Common myeloid progenitor, CD34-positive (primary cell): ENCODE measurements around the gene ARL5A. TPM values are rescaled to one million over a fixed set of nuclear protein-coding genes. Genes with fewer than 3 reads are reported as not detected.
A peak's percentile ranks its signal among the peaks of the same experiment; 100 is the strongest.
"Not testable (repeated sequence)": the region's sequence is repeated elsewhere in the genome, so short reads cannot be mapped to it uniquely, and the experiment has no call there.

ENCODE experiments used
- CTCF ChIA-PET: fragments of 350-600 bp; sonication (Branson Sonifier 250); formaldehyde crosslinking; loops from one replicate; lab custom pipeline; 2021; ENCODE audit warnings: antibody characterized with exemption; lab: Charles Lee
- POLR2A ChIA-PET: fragments of 350-600 bp; sonication (Branson Sonifier 250); formaldehyde crosslinking; loops from one replicate; lab custom pipeline; 2021; ENCODE audit warnings: antibody characterized with exemption; lab: Charles Lee
- DNase-seq, 3 donors: peaks; one replicate each; pipeline versions ENCODE4 v3.0.0 to v3.0.0-alpha.2; 2013
- H3K27ac ChIP-seq, 2 experiments: 1 replicate in 1 of 2; 2 replicates in 1 of 2; pipeline ENCODE4 v1.7.0; 2013; ENCODE audit warnings: inconsistent platforms in 2 of 2, low read length in 2 of 2, mild to moderate bottlenecking in 2 of 2, low read depth in 1 of 2, moderate library complexity in 1 of 2; ENCODE audit not compliant: severe bottlenecking in 2 of 2, insufficient read depth in 1 of 2, poor library complexity in 1 of 2
- H3K27me3 ChIP-seq, 5 experiments: replicated peaks in 2 of 5; 1 replicate in 3 of 5; 2 replicates in 2 of 5; pipeline versions ENCODE4 v1.6.1 to v1.7.0; 2013; ENCODE audit warnings: low read length in 4 of 5, mild to moderate bottlenecking in 2 of 5, moderate library complexity in 2 of 5, inconsistent platforms in 1 of 5; ENCODE audit not compliant: insufficient read depth in 5 of 5, control insufficient read depth in 4 of 5
- H3K36me3 ChIP-seq, 4 experiments: 1 replicate in 2 of 4; 2 replicates in 2 of 4; pipeline versions ENCODE4 v1.6.1 to v1.7.0; 2013; ENCODE audit warnings: low read length in 3 of 4, control low read depth in 1 of 4, mild to moderate bottlenecking in 1 of 4; ENCODE audit not compliant: control insufficient read depth in 4 of 4, insufficient read depth in 4 of 4
- H3K4me1 ChIP-seq, 4 experiments: 1 replicate in 3 of 4; 2 replicates in 1 of 4; pipeline versions ENCODE4 v1.6.1 to v1.7.1; 2013; ENCODE audit warnings: low read length in 3 of 4, mild to moderate bottlenecking in 3 of 4, control low read depth in 1 of 4, inconsistent platforms in 1 of 4, moderate library complexity in 1 of 4; ENCODE audit not compliant: control insufficient read depth in 4 of 4, insufficient read depth in 4 of 4; ENCODE audit errors: control extremely low read depth in 1 of 4
- H3K4me3 ChIP-seq, 7 experiments: 1 replicate in 4 of 7; 2 replicates in 3 of 7; pipeline versions ENCODE4 v1.5.1 to v1.7.0; 2013; ENCODE audit warnings: mild to moderate bottlenecking in 7 of 7, low read length in 6 of 7, moderate library complexity in 6 of 7, inconsistent platforms in 2 of 7, low read depth in 2 of 7, control low read depth in 1 of 7; ENCODE audit not compliant: insufficient read depth in 4 of 7, control insufficient read depth in 1 of 7; ENCODE audit errors: extremely low read depth in 1 of 7
- H3K9me3 ChIP-seq, 5 experiments: 1 replicate in 4 of 5; 2 replicates in 1 of 5; pipeline versions ENCODE4 v1.6.1 to v1.7.1; 2013; ENCODE audit warnings: low read length in 4 of 5, mild to moderate bottlenecking in 2 of 5, inconsistent platforms in 1 of 5, low read depth in 1 of 5, moderate library complexity in 1 of 5; ENCODE audit not compliant: control insufficient read depth in 4 of 5, insufficient read depth in 2 of 5; ENCODE audit errors: control extremely low read depth in 1 of 5
- WGBS: methylation state at CpG from one replicate; pipeline ENCODE4 v1.1.5; 2013; ENCODE audit not compliant: insufficient coverage; 5-methylcytosine and 5-hydroxymethylcytosine counted together
- polyA plus RNA-seq: library from polyadenylated mRNA; unstranded; fragments of 120-200 nt; gene quantifications from one replicate; pipeline ENCODE4 v1.2.1, GENCODE V29; 2013

The ARL5A gene
- polyA plus RNA-seq: 25.9 TPM

DNA sequence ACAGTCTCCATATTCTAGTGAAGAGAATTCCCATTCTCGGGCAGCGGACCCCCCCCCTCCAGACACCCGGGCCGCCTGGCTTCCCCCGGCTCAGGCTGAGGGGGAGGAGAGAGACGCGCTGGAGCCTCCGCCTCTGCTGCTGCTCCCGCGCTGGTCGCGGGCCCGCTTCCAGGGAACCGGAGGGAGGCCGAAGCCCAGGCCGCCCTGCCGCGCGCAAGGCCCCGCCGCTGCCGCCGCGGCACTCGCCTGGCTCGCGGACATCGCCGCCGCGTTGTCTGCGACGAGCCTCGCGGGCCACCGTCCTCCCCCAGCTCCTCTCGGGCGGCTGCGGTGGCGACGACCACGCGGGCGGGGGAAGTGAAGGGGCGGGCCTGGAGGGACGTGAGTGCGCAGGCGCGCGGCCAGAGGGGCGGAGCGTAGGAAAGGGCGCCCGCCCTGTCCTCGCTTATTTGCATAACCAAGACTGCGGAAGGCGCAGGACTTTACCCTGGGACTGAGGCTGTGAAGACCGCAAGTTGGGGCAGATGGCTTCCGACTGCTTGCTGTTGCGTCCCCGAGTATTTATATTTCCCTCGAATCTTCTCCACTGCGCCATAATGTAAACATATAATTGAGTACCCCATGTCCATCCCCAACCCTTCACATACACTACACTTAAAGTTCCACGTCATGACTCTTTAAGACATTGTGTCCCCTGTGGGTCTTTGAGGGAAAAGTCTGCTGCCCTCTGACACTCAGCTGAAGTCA lies at the start of gene ARL5A:
TSS of gene ARL5A (minus strand) at position 279 of the 747 bp plus-strand sequence. CDS start at position 34, 245 bp downstream.
- ChIA-PET CTCF (interaction anchor here (0.9 to 4.6 kb wide), 6 partner anchors 9 to 124 kb away, joined by 3 to 15 read pairs (median 4); no protein-coding TSS in a partner anchor), POLR2A (interaction anchor here (1.1 kb wide), 1 partner anchor 9 kb away, joined by 3 read pairs; no protein-coding TSS in a partner anchor)
- Histone ChIP-seq H3K27me3 (no peaks in the 10 kb centered on the region), H3K4me3 (peak within 1 kb of the TSS; percentile 81 to 99 (median 91)), H3K27ac (peak within 1 kb of the TSS; percentile 67 to 88), H3K9me3 (no peaks in the 10 kb centered on the region), H3K4me1 (peaks cover 5 to 24% (median 15%) of the 10 kb centered on the region in 4 experiments), H3K36me3 (peaks cover 0 to 6% (median under 1%) of the 10 kb centered on the region in 4 experiments)
- WGBS: 0% methylated on average over 44 of the region's 64 CpGs
- peak; percentile 97 to 99 (median 98) for DNase-seq

DNA sequence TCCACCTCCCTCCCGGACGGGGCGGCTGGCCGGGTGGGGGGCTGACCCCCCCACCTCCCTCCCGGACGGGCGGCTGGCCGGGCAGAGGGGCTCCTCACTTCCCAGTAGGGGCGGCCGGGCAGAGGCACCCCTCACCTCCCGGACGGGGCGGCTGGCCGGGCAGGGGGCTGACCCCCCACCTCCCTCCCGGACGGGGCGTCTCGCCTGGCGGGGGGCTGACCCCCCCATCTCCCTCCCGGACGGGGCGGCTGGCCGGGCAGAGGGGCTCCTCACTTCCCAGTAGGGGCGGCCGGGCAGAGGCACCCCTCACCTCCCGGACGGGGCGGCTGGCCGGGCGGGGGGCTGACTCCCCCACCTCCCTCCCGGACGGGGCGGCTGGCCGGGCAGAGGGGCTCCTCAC lies 47.4 kb upstream of the ARL5A start:
- DNase-seq, H3K4me3 ChIP-seq, H3K27ac ChIP-seq, H3K9me3 ChIP-seq, POLR2A ChIA-PET, H3K27me3 ChIP-seq, H3K36me3 ChIP-seq, CTCF ChIA-PET: not testable (repeated sequence)
- H3K4me1 ChIP-seq: peaks cover 0 to 13% (median 5%) of the 10 kb centered on the region in 4 experiments
- 50% methylated on average over 2 of the region's 34 CpGs for WGBS

DNA sequence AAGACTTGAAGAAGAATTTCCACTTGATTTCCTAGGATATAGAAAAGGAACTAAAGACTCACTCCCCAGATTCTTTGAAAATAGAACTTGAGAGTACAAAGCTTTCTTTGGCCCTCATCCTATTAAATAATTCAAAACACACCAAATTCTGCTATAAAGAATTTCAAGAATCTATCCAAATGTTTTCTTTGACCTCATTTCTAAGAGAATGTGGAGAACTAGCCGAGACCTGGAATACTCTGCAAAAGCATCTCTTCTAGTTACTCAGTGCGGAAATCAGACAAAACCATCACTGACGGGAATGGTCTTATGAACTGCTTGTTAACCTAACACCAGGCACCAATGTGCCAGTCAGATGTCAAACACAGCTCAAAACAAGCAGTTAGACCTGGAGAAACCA lies 44.2 kb upstream of the ARL5A start:
- CTCF ChIA-PET: no interaction called here
- WGBS: 100% methylated on average over 2 of the region's 3 CpGs
- POLR2A ChIA-PET: no interaction called here

GRCh38 chr2:151869291-151869690 lies 41.1 kb upstream of the ARL5A start:
- H3K9me3 ChIP-seq: no peaks in the 10 kb centered on the region
- CTCF ChIA-PET: no interaction called here
- H3K4me3 ChIP-seq: no peak overlapping the region
- no peaks in the 10 kb centered on the region for H3K4me1 ChIP-seq
- no peaks in the 10 kb centered on the region for H3K27me3 ChIP-seq
- WGBS: 100% methylated on average over 3 of the region's 5 CpGs
- DNase-seq: no peak
- POLR2A ChIA-PET: no interaction called here
- no peak overlapping the region for H3K27ac ChIP-seq
- no peaks in the 10 kb centered on the region for H3K36me3 ChIP-seq

More for the DNA sequence above, 44.2 kb upstream of the ARL5A start:
- H3K27me3 ChIP-seq: no peaks in the 10 kb centered on the region
- DNase-seq: no peak
- no peaks in the 10 kb centered on the region for H3K36me3 ChIP-seq
- no peaks in the 10 kb centered on the region for H3K4me1 ChIP-seq
- no peaks in the 10 kb centered on the region for H3K9me3 ChIP-seq
- no peak overlapping the region for H3K4me3 ChIP-seq
- no peak overlapping the region for H3K27ac ChIP-seq

GRCh38 chr2:151862700-151863099 lies 34.5 kb upstream of the ARL5A start:
- H3K36me3 ChIP-seq: no peaks in the 10 kb centered on the region
- no peaks in the 10 kb centered on the region for H3K27me3 ChIP-seq
- CTCF ChIA-PET: no interaction called here
- no peaks in the 10 kb centered on the region for H3K9me3 ChIP-seq
- no peak overlapping the region for H3K4me3 ChIP-seq
- H3K27ac ChIP-seq: no peak overlapping the region
- no peaks in the 10 kb centered on the region for H3K4me1 ChIP-seq
- POLR2A ChIA-PET: interaction anchor here (0.5 kb wide), 1 partner anchor 185 kb away, joined by 3 read pairs; no protein-coding TSS in a partner anchor
- WGBS: 100% methylated on average over 1 of the region's 5 CpGs
- no peak for DNase-seq

- H3K9me3 ChIP-seq: no peaks in the 10 kb centered on the region
- CTCF ChIA-PET: no interaction called here
Observed at GRCh38 chr2:151861174-151861573, 33.0 kb upstream of the ARL5A start.

GRCh38 chr2:151860613-151861146 lies 32.5 kb upstream of the ARL5A start:
- no peak for DNase-seq
- WGBS: 98% methylated on average over 5 of the region's 5 CpGs
- no peaks in the 10 kb centered on the region for H3K27me3 ChIP-seq
- no peak overlapping the region for H3K4me3 ChIP-seq
- CTCF ChIA-PET: no interaction called here
- no peaks in the 10 kb centered on the region for H3K9me3 ChIP-seq
- no peaks in the 10 kb centered on the region for H3K36me3 ChIP-seq
- H3K27ac ChIP-seq: no peak overlapping the region
- no peaks in the 10 kb centered on the region for H3K4me1 ChIP-seq
- POLR2A ChIA-PET: no interaction called here

More at GRCh38 chr2:151861174-151861573, 33.0 kb upstream of the ARL5A start:
- Histone ChIP-seq H3K36me3 (no peaks in the 10 kb centered on the region), H3K4me3 (no peak overlapping the region), H3K27ac (no peak overlapping the region), H3K4me1 (no peaks in the 10 kb centered on the region), H3K27me3 (no peaks in the 10 kb centered on the region)
- 100% methylated on average over 3 of the region's 4 CpGs for WGBS
- POLR2A ChIA-PET: no interaction called here
- no peak for DNase-seq
